ENCODE data around the gene FBLIM1.

GRCh38 chr1:15758953-15759661, 512 bp downstream of the FBLIM1 start:
- no peak for TF ChIP-seq SIN3A (IDR thresholded peaks at IDR 0.05; ENCODE audit: low read depth)
- no peak for TF ChIP-seq POLR2AphosphoS5 (IDR thresholded peaks at IDR 0.05; ENCODE audit: low read depth, low read length)
- no peak for TF ChIP-seq CTCF (IDR thresholded peaks at IDR 0.05 in 2 of 3, conservative IDR thresholded peaks at IDR 0.05 in 1 of 3; ENCODE audit: borderline replicate concordance in 1 of 3, insufficient read depth in 1 of 3, low read depth in 2 of 3, low read length in 2 of 3)
- no peak for TF ChIP-seq POLR2A (IDR thresholded peaks at IDR 0.05; ENCODE audit: borderline replicate concordance, extremely low read depth, insufficient read depth, insufficient read length)
- TF ChIP-seq EZH2 (IDR thresholded peaks at IDR 0.05), result no peak

All from HCT116 (cell line).